ENCODE results near the gene GHRH.

GRCh38 chr20:37237656-37238055 lies 24.0 kb downstream of the GHRH start:
- TF ChIP-seq CTCF (IDR thresholded peaks at IDR 0.05): no peak
- TF ChIP-seq POLR2A (IDR thresholded peaks at IDR 0.05): no peak
